Activated gamma-delta T cell treated with Interleukin-2 at 50 U/mL for 16 hours (primary cell): Measurements from ENCODE around the gene CRIM1.
A peak's percentile ranks its signal among the peaks of the same experiment; 100 is the strongest.

Experiments
- DNase-seq: peaks from one replicate; pipeline ENCODE4 v3.0.0-alpha.2; 2020

The CRIM1 gene

GRCh38 chr2:36596397-36596796, 240.8 kb downstream of the CRIM1 start:
- no peak for DNase-seq

DNA sequence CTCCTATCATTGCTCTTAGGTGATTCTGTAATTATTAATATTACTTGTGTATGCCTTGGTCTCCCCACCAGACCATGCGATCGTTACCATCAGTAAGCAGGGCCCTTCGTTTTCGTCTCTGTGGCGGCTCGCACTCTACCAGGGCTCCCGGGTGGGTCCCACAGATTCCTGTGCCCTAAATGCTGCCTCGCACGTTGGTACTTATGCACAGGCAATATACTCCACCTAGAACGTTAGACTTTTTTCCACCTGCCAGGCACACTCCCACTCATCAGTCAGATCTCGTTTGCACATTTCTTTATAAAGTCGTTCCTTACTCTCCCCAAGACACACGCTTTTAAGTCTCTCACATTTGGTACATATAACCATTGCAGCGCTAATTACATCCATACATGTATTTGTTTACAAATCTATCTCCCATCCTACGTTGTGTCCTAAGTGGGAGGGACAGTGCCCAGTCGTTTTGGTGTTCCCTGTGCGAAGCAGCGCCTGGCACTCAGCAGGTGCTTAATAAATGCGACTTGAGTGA, 241.5 kb downstream of the CRIM1 start:
- no peak for DNase-seq

DNA sequence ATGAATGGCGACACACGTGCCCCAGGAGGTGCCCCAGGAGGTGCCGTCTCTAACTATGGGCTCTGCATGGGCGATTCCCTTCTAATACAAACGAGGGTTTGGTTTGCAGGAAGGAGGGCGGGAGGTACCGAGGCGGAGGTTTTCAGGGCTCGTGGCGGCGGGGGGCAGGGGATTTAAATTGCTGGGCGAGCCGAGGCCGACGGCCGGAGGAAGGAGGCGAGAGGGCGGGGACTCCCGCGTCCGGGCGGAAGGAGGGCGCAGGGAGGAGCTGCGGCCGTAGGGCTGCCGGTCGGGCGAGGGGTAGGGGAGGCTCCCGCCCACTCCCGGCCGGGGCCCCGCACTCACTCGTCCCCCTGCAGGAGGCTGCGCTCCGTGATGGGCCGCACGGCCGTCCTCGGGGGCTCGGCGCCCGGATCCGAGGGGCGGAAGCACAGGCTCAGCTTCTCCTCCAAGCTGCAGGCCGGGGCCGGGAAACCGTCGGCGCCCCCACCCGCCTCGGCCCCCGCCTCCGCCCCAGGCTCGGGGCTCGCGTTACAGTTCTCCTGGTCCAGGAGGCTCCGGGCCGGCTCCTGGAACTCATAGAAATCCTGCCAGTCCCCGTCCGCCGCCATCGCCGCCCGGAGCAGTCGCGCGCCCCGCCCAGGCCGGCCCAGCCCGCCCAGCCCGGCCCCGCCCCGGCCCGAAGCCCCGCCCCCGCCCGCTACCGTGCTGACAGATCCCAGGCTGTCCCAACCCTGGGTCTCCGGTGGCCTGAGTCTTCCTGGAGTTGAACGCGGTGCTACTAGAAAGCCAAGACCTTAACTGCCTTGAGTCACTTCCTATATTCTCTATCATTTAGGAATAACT, 242.2 kb downstream of the CRIM1 start, which contains the start of gene FEZ2:
Gene FEZ2, minus strand, starts transcription at position 637 of the 846 bp plus-strand sequence. Its CDS starts 26 bp downstream, at position 611.
- peak; percentile 50 for DNase-seq
